H4 (cell line): ENCODE data around the gene DIS3L2. TPM values are rescaled to one million over a fixed set of nuclear protein-coding genes. Genes with fewer than 3 reads are reported as not detected.
"Not testable (repeated sequence)": the region's sequence is repeated elsewhere in the genome, so short reads cannot be mapped to it uniquely, and the experiment has no call there.

Experiments
- DNase-seq: peaks from one replicate; pipeline ENCODE4 v3.0.0-alpha.2; 2015; ENCODE audit warnings: low spot score
- total RNA-seq: library from RNA; depleted of rRNA; stranded (reverse); fragments of >200 nt; shearing (Covaris generic); gene quantifications from 2 replicates; pipeline ENCODE4 v1.2.3, GENCODE V29; 2014

Gene DIS3L2
- total RNA-seq, 1 experiment from 2014 or later: 16.7 TPM

DNA sequence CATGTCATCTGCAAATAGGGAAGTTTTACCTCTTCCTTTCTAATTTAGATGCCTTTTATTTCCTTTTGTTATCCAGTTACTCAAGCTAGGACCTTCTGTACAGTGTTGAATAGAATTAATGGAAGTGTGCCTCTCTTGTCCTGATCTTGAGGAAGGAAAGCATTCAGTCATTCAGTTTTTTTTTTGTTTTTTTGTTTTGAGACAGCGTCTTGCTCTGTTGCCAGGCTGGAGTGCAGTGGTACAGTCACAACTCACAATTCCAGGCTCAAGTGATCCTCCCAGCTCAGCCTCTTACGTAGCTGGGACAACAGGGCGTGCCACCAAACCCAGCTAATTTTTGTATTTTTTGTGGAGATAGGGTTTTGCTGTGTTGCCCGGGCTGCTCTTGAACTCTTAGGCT, 213.1 kb downstream of the DIS3L2 start:
- DNase-seq: no peak

DNA sequence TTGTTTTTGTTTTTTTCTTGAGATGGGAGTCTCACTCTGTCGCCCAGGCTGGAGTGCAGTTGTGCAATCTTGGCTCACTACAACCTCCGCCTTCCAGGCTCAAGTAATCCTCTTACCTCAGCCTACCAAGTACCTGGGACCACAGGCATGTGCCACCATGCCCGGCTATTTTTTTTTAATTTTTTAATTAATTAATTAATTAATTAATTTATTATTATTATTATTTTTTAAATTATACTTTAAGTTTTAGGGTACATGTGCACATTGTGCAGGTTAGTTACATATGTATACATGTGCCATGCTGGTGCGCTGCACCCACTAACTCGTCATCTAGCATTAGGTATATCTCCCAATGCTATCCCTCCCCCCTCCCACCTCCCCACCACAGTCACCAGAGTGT, 215.1 kb downstream of the DIS3L2 start:
- DNase-seq: not testable (repeated sequence)

DNA sequence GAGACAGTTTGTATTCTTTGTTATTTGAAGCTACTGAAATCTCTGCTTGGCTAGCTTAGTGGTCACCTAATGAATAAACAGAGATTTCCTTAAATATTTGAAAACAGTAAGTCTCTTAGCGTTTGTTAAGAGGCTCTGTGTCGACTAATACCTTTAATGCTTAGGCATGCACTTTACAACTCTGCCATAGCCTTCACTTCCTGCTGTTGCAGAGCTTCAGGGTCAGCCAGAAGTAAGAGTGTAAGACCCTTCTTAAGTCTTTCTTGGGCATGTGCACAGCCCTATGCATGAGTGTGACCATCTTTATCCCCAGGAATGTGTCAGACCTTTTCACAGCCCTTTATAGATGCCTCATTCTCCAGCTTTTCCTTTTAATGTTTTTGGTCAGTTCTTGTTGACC, 221.8 kb downstream of the DIS3L2 start:
- DNase-seq: no peak

DNA sequence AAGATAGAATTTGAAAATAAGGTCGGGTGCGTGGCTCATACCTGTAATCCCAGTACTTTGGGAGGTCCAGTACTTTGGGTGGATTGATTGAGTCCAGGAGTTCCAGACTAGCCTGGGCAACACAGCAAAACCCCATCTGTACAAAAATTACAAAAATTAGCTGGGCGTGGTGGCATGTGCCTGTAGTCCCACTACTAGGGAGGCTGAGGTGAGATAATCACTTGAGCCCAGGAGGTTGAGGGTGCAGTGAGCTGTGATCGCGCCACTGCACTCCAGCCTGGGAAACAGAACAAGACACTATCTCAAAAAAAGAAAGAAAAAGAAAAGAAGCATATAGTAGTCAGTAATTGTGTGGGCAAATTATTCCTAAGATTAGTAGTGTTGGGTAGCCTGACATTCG, 222.8 kb downstream of the DIS3L2 start:
- no peak for DNase-seq

DNA sequence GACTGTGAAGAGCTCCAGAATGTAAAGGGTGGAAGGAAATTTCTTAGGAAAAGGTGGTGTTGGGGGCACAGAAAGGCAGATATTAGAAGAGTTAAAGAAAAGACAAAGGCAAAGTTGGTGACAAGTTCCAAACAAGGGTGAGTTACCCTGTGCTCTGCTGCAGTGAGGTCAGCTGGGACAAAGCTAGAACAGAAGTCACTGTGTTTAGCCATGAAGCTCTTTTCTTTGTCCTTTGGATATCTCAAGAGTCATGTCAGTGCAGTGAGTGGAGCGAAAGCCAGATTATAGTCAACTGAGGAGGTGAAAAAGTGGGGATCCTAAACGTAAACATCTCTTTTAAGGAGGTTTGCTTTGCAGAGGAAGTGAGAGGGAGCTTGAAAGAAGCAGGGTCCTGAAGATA, 229.3 kb downstream of the DIS3L2 start:
- no peak for DNase-seq

DNA sequence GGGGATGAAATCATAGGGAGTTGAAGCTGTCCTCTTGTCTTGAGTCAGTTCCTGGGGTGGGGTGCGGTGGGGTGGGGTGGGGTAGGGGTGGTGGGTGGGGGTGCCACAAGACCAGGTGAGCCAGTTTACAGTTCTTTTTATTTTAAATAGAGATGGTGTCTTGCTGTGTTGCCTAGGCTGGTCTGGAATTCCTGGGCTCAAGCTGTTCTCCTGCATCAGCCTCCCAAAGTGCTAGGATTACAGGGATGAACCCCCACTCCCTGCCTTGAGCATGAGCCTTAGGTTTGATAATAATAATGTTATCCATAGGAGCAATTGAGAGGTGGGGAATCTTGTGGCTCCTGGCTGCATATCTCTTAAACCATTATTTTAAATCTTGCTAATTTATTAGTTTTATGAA, 234.0 kb downstream of the DIS3L2 start:
- DNase-seq: no peak

DNA sequence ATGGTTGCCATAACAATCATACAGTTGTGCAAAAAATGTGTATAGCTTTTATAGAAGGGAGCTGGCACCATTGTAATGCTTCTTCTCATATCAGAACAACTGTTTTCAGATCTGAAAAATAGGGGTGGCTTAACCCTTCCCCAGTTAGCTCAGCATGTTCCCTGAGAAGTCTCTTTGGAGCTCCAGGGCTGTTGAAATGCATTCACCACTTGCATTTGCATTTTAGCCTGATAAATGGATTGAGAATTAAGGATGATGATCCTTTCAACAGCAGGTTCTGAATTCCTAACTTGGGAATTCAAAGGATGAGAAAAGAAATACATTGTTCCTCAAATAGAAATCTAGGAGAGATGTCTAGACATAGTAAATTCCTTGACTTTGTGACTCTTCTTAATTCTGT, 235.3 kb downstream of the DIS3L2 start:
- no peak for DNase-seq

DNA sequence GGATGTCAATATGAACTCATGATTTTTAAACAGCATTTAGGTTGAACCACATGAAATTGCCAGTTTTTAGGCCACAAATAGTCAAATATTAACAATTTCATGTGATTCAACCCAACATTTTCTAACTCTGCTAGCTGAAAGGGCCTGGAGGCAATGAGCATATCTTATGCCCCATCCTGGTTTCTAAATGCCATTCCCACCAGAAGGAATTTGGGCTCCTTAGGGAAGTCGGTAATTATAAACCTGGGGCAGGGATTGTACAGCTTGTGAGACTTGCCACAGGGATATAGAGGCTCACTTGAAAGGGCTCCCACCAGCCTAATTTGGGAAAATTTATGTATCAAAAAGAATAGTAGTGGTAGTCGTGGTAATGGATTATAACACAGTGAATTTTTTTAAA, 238.7 kb downstream of the DIS3L2 start:
- no peak for DNase-seq

DNA sequence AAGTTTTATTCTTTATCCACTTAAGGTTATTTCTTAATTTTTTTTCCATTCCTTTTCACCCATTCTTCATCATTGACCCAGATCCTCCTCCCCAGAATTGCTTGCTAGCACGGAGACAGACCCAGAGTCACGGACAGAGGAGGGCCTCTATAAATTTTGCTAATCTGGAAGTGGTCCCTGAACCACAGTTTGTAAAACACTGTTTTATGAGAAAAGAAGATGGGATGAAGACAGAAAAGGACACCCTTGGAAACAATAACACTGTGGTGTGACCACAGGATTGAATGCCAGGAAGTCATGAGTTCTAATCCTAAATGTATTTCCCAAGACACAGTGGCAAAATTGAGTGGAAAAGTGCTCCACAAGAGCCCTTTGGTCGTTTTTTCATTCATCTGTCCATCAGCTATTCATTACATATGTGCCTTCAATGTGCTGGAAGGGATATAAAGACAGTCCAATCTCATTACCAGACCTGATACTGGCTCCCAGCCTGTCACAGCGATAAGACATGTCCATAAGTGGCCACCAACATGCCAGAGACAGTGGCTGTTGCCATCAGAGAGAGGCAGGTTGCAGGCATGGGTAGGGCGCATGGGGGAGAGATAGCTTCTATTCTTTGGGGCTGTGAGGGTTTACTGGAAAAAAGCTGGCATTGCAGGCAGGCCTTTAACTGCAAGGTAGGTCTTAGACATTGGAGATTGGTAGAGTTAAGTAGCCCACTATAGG, 241.8 kb downstream of the DIS3L2 start:
- DNase-seq: no peak

DNA sequence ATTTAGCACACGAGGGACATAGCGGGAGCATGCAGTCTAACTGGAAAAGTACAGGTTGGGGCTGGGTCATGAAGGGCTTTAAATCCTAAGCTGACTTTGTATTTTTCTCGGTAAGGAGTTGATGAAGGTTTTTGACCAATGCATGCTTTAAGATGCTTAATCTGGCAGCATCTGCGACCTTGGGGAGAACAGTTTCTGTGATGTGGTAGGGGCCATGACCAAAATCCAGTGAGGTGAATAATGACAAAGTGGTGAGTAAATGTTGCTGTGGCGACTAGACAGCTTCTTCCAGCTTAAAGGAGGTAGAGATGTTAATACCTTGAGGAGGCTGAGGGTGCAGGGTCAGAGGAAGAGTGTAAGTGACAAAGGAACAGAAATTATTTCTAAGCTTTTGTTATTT, 242.4 kb downstream of the DIS3L2 start:
- DNase-seq: no peak

DNA sequence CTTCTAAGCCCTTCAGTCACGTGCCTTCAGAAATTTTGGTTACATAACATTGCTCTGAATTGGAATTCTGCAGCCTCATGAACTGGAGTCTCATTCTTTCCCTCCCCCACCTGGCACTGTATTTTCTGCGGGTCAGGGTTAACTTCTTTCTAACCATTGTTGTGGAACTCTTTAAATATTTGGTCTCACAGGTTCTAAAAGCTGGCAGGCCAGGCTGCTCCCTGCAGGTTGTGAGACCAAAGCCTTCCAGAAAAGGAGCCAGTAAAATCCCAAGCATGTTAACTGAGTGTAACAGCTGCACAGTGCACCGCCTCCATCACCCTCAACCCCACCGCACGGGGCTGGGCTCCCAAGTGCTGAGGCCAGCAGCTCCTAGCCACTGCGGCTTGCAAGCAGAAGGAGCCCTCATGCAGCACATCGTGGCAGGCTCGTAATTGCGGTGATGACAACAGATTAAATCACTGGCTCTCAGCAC, 243.0 kb downstream of the DIS3L2 start:
- no peak for DNase-seq

DNA sequence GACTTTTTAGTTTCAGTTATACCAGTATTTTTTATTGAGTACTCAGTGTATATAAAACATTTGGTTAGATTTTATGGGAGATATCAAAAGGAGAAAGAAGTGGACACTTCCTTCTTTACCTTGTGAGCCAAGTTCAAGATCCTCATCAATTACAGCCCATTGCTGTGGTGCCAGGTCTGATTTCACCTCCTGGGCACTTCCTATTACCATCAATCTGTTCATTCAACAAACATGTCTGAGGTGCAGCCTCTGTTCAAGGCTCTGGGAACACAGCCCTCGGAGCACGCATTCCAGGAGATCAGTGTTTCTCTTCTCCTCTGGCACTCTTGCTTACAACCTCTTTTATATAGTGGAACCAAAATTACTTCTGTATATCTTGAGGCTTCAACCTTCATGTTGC, 245.7 kb downstream of the DIS3L2 start:
- DNase-seq: no peak

DNA sequence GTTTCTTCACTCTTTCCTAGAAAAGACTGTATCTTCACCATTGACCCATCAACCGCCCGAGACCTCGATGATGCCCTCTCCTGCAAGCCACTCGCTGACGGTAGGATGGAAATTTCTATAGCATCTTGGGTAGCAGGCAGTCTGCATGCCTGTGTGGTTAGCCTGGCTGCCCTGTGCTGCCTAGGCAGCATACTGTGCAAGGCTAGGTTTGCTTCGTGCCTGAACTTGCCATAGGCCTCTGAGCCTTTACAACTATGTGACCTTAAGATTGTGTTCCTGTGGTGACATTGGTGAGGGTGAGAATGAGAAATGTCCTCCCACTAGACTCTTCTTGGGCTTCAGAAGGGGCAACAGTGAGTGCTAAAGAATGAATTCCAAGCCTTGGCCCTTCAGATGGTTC, 248.8 kb downstream of the DIS3L2 start:
- no peak for DNase-seq

DNA sequence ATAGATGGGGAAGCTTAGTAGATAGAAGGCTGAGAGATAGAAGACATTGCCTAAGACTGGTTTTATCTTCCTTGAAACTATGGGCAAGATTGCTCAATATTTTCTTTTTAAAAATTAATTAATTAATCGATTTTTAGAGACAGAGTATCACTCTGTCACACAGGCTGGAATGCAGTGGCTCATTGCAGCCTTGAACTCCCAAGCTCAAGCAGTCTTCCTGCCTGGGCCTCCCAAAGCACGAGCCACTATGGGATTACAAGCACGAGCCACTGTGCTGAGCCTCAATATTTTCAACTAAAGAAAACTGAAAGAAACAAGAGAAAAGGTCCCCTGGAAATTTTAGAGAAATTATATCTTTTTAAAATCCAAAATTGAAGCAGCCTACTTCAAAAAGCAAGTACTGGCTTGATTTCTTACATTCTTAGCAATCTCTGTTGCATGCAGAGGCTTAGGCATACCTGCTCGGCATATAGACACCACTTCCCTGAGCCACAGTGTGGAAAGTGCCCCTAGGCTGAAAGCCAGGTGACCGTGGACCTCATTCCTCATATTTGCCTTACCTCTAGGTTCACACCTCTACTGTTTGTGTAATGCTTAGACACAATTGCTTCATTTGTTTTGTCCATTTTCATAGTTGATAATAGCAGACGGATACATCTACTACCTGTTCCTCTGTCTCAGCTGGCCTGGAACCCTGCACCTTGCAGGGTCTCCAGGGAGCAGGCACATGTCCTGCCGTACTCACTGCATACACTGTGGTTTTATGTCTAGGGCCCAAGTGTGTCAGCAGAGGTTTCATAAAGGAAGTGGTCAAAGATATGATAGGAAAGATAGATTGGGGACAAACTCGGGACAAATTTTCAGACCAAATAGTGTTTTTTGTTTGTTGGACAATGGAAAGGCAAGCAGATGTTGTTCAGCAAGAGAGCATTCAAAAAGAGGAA, 250.5 kb downstream of the DIS3L2 start:
- DNase-seq: no peak

DNA sequence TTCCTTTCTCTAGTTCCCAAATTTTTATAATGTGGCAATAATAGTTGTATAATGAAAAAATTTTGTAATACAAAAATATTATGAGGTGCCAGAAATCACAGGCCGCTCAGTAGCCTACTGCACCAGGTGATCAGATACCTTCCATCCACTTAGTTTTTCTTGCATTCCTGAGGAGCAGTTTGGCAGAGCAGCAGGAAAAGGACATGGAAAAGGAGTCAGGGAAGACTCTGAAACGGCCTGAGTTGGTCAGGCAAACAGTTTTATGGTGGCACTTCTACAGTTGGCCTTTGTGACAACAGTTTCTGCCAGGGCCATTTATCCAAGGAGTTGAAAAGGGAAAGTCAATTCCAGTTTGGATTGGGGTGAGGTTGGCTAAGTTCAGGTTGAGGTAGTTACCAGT, 251.7 kb downstream of the DIS3L2 start:
- DNase-seq: no peak

DNA sequence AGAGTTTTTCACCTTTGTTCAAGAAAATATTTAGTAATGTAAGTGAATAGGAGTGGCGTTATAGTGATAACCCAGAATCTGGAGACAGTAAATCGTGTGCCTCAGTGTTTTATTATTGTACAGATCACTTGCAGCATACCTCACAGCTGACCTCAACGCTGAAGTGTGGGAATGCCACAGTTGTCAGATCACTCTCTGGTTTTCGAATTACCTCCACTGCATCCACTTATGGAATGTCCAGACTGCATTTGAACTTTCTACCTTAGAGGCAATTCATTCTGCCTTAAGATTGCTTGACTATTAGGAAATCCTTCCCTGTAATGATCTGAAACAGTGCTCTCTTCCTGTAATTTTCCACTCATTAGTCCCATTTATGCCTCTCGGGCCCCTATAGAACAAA, 252.5 kb downstream of the DIS3L2 start:
- DNase-seq: no peak

DNA sequence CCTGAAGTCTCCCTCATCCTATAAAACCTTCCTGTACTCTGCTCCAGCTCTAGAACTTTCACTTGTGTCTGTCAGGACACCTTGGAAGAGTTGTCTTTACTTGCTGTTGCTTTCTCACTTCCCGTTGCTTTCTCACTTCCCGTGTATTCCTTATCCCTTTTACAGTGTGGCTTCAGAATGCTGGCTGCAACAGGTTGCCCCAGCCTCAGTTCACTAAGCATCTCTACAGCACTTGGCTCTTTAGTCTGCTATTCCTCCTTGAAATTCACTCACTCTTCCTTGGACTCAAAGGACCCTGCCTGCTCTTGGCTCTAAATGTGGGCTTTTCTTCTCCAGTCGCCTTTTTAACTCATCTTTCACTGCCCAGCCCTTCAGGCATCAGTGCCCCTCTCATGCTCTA, 254.5 kb downstream of the DIS3L2 start:
- DNase-seq: no peak

DNA sequence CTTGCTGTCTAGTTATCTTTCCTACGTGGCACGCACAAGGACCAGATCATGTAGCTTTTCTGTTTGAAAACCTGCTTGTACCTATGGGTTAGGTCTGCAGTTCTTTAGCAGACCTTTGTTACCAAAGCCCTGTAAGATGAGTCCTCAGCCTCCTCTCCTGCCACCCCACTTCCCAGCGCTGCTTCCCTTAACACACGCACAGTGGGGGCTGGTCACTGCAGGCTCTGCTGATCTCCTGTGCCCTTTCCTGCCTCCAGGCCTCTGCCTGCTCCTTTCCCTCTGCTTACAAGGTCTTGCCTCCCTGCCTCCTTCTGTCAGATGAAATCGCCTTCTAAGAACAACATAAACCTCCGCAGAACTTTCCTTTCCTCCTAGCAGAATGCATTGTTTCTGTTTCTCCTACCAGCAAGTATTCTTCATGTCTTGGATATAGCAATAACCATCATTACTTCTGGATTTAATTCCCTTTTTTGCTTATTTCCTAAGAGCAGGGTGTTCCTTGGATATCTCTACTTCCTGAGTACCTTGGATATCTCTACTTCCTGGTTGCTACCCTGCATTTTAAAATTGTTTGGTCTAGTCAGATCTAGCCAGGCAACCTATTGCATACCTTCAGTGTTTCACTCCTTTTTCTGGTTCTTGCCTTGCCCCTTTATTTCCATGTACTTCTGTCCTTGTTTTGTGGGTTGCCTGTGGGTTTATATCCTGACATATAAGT, 257.4 kb downstream of the DIS3L2 start:
- no peak for DNase-seq

DNA sequence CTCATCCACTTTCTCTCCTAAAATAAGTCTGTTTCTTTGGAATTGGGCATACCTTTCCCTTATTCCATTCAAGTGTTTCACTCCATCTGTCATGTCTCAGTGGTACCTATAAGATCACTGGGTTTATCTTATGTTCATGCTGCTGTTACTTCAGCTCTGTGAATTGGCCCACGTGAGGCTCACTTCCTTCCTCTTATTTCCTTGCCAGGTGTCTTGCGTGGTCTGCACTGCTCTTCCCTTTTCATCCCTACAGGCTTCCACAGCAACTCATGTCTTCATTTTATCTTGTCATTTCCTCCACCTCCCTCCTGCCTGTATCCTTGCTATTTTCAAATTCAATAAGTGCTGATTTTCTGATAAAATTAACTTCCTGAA, 258.0 kb downstream of the DIS3L2 start:
- DNase-seq: no peak

DNA sequence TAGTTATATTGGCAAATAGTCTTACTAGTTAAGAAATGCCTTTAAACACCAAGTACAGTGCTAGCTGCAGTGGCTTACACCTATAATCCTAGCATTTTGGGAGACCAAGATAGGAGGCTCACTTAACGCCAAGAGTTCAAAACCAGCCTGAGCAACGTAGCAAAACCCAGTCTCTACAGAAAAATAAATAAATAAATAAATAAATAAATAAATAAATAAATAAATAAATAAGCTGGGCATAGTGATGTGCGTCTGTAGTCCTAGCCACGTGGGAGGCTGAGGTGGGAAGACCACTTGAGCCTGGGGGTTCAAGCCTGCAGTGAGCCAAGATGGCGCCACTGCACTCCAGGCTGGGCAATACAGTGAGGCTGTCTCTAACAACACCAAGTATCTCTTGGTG, 258.4 kb downstream of the DIS3L2 start:
- no peak for DNase-seq

DNA sequence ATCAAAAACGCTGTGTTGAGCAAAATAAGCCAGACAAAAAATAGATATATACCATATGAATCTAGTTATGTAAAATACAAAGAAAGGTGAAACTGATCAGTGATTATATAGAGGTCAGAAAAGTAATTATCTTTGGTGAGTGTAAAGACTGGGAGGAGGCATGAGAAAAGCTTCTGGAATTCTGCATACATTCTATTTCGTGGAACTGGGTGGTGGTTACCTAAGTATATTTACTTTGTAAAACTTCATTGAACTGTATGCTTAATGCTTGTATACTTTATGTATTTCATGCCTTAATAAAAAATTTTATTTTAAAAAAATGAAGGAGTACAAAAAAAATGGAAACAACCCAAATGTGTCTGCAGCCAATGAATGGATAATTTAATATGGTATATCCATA, 263.9 kb downstream of the DIS3L2 start:
- DNase-seq: no peak

DNA sequence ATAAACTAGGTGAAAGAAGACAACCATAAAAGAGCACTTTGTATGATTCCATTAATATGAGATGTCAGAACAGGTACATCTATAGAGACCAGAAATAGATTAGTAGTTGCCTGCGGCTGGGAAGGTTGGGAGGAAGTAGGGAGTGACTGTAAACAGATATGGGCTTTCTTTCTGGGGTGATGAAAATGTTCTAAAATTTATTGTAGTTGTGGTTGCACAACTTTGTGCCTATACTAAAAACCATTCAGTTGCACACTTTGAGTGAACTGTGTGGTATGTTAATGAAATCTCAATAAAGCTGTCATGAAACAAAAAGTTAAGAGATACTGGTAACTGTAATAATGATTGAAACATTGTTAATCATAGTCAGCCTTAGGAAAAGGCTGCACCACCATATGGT, 264.4 kb downstream of the DIS3L2 start:
- no peak for DNase-seq

DNA sequence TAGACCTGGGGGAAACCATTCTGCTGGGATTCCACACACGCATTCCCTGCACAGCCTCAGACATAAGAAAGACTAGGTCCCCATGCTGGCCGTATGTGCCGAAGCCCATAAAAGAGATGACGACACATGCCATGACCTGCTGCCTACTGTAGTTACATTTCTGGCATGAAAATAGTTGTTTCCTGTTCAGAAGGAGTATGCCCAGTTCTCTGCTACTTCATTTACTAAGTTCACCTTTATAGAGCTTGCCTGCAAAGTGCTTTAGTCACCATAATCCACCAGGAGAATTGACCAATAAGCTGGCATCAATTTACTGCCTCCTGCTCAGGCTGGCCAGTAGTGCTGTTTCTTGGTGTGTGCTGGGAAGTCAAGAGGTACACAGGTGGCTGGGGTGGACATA, 266.8 kb downstream of the DIS3L2 start:
- no peak for DNase-seq
